CD4-positive, alpha-beta T cell treated with Interferon gamma for 1 hour (primary cell): ENCODE measurements around the gene PPCDC.

Experiments
- DNase-seq: peaks from one replicate; pipeline ENCODE4 v3.0.0-alpha.2; 2020

The PPCDC gene, protein sequence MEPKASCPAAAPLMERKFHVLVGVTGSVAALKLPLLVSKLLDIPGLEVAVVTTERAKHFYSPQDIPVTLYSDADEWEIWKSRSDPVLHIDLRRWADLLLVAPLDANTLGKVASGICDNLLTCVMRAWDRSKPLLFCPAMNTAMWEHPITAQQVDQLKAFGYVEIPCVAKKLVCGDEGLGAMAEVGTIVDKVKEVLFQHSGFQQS

DNA sequence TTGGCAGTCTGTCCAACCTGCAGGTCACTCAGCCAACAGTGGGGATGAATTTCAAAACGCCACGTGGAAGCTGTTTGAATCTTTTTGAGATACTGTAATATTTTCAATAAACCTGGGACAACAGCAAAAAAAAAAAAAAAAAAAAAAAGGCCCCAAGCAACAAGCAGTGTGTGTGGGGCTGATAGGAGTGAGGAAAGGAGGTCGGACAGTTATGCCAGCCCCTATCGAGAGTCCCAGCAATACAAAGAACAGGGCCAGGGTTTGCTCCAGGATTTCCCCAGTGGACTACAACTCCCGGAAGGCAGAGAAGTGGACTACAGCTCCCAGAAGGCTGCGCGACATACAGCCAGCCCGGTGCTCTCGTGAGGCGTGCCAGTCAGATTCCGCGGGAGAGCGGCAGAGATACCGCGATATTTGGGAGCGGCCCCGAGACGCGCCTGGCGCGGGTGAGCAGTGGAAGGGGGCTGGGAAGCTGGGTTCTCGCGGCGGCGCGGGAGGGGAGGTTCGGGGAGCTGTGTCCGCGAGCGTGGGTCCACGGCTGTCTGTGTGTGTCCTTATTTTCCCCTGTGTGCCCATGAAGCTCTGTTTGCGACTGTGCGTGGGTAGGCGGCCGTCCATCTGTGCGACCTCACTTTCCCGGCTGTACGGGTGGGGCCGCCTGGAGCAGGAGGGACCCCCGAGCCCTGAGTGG, at the start of gene PPCDC:
TSS of gene PPCDC (plus strand) at position 410 of the 691 bp plus-strand sequence. CDS start 4,729 bp downstream, outside the sequence.
- DNase-seq, result peak; percentile 93

DNA sequence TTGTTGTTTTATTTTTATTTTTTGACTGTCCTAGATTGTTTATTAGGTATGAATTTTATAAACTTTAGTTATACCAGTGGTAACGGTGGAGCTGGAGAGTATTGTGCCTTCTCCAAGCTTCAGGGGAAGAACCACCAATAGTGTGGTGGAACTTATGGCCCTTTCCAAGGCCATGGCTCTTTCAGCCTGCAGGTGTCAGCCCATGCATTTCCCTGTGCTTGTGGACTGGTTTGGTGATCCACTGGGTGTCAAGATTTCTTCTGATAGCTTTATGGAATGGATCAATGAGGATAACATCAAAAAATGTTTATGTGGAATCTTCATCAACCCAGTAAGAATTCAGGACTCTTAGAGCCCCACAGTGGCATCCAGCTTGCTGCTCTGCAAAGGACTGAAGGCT, 47.2 kb upstream of the PPCDC start:
- DNase-seq, result no peak

DNA sequence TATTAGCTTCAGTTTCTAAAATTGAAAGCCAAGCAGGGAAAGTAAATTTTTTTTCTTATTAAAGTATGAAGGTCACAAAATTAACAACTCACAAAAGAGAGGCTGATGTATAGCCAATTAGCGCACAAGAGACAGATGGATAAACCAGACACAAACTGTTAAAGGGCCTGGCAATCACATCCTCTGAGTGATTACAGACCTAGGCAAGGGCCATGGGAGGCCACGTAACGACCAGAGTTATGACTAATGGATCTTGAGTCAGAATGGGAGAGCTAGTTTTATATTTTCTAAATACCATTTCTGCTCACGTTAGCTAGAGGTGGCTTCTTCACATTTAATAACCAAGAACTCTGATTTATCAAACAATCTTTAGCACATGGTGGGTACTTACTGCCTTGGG, 45.8 kb upstream of the PPCDC start:
- no peak for DNase-seq

DNA sequence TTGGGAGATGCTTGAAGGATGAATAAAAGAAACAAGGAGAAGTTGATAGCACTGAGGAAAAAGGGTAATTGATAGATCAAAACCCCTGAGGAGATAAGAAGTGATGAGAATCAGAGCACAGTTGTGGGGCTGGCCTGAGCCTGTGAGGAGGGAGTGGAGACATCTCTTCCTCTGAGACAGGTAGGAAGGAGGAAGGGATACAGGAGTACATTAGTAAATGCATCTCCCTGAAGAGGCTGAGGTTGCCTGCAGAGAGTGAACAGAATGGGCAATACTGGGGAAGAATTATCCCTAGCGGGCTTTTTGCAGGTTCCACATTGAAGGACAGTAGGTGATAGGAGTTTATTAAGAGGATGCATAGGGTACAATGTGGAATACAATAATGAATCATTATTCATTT, 45.3 kb upstream of the PPCDC start:
- no peak for DNase-seq

DNA sequence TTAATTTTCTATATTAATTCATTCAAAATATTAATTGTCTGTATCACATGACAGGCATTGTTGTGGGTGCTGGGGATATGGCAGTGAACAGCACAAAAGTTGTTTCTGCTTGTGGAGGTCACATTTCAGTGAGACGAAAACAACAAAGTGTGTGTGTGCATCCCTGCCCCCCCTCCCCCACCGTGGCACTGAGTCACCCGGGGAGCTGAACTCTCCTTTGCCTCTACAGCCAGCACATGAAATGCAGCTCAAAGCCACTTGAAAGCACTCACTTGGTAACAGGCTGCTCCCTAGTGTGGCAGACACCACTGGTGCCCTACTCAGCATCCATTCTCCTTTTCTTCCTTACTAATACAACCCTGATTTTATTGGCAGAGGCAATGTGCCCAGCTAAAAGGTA, 44.9 kb upstream of the PPCDC start:
- DNase-seq, result no peak

DNA sequence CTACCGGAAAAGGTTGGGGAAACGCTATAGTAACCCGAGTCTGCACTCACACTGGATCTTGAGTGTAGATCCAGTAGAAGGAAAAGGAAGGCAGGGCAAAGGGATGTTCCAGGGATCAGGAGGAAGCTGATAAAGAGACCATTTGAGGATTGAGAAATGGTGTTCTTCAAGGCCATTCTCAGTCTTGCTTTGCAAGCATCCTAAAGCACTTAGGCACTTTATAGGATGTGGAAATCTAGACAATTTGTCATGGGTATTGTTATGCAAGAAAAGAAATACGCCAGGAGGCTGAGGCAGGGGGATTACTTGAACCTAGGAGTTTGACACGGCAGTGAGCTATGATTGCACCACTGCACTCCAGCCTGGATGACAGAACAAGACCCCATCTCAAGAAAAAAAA, 41.2 kb upstream of the PPCDC start:
- no peak for DNase-seq

DNA sequence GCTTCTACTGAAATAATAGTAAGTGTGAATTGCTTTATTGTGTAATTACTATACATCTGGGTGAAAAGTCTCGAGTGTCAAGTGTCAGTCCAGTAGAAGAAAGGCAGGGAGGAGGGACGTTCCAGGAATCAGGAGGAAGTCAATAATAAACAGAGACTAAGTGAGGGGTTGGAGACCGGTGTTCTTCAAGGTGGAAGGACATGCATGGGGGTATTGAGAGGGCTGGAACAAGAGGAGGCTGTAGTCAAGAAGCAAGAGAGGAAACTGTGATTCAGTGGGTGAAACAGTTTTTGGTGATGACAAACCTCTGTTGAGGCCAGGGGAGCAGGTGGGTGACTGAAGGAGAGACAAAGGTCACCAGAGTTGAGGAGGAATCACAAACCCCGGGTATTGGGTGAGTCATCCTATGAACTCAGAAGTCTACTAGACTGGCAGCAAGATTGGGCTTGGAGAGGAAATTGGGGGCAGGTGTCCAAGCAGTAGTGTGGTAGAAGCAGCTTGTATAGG, 39.6 kb upstream of the PPCDC start:
- no peak for DNase-seq

DNA sequence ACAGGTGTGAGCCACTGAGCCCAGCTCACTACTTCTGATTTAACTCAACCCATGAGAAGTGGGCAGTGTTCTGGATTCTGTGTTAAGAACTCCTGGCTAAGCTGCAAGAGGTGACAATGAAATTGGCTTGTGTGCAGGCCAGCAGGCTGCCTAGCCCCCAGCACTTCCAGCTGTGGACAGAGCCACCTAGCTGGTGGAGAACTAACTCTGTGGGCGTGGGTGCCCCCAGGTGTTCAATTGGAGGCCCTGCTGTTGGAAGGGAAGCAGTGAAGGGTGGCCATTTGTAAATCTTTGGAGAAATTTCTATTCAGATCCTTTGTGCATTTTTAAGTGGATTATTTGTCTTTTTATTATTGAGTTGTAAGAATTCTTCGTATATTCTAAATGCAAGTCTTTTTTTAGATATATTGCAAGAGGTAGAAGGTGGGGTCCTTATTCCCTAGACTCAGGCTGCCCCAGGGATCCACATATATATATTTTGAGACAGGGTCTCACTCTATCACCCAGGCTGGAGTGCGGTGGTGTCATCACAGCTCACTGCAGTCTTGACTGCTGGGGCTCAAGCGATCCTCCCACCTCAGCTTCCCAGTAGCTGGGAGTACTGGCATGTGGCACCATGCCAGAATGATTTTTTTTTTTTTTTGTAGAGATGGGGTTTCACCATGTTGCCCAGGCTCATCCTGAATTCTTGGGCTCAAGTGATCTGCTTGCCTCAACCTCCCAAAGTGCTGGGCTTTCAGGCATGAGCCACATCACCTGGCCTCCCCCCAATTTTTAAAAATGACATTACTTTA, 35.2 kb upstream of the PPCDC start:
- no peak for DNase-seq

DNA sequence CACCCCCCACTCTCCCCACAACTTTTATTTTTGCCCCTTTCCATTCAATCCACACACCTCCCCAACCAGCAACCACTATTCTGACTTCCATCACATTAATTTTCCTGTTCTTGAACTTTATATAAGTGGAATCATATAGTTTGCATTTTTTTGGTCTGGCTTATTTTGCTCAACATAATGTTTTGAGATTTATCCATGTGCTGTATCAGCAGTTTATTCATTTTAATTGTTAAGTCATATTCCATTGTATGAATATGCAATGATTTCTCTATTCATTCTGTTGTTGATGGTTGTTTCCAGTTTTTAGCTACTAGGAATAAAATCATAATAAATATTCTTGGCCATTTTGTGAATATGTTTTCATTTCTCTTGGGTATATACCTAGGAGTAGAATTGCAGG, 33.9 kb upstream of the PPCDC start:
- DNase-seq, result no peak

DNA sequence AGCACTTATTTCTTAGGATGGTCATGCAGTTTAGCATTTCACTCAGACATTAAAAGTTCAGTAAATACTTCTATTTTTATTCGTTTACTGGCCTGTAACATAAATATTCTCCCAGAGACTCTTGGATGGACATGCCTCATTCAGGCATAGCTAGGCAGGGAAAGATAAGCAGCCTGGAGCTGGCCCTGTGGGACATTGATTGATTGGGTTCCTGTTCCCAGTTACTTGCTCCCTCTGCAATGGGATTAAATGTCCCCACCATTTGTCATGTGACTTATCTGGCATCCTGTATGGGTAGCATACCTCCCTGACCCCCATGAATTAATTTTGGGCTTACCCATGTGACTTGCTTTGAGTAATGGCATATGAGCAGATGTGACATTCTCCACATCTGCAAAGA, 30.8 kb upstream of the PPCDC start:
- no peak for DNase-seq

DNA sequence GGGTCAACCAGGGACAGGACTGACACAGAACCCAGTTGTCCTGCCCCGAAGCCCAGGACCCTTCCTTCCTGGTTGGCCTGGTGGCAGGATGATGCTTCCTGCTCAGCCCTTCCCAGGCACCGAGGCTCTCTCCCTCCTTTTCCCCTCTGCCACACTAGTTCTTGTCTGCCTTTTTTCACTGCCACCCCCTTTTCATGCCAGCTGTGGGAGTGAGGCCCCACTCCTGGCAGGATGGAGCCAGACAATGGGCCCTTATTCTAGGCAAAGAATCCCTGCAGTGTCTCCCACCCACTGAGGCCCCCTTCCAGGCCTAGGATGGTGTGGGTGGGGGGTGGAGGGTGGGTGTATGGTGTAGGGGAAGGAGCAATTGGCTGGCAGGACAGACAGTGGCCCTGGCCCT, 29.2 kb upstream of the PPCDC start:
- no peak for DNase-seq

DNA sequence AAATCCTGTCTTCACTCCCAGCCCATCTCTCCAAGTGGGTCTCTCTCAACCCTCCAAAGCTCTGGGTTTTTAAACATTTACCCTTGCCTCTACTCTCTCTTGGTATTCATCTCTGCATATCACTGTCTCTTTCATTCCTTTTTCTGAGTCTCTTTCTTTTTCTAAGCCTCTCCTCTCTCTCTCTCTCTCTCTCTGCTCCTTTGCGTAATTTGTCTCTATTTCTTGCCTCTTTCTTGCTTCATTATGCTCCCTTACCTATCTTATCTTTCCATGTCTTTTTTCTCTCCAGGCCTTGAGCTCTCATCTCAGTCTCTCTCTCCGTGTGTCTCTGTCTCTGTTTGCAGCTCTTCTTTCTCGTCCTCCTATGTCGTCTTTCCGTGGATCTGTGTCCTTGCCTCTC, 28.7 kb upstream of the PPCDC start:
- DNase-seq, result no peak

DNA sequence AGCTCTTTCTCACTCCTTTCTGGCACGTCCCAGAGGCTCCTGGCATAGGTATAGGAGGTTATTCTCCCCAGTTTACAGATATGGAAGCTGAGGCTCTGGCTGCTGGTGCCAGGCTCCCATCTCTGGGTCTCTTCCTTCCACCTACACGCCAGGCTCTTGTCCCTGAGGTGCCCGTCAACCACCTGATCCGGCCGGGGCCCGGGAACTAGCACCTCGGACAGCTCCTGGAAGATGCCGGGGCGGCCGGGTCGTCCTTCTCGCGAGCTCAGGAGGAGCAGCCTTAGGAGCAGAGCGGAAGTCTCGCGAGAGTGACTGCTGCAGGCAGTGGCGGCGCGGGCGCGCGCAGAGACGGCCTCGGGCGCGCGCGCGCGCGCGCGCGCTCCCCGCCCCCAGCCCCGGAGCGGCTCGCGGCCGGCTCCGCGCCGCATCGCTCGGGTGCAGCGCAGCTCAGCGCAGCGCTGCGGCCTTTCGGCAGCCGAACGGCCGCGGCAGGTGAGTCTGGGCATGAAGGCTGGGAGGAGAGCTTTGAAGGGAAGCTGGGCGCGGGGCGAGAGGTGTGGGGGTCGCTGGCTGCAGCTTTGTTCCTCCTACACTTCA, 28.1 kb upstream of the PPCDC start, which contains the start of gene SCAMP5:
TSS of gene SCAMP5 (plus strand) at position 382 of the 597 bp plus-strand sequence. CDS start 16,277 bp downstream, outside the sequence.
- DNase-seq, result peak; percentile 90

DNA sequence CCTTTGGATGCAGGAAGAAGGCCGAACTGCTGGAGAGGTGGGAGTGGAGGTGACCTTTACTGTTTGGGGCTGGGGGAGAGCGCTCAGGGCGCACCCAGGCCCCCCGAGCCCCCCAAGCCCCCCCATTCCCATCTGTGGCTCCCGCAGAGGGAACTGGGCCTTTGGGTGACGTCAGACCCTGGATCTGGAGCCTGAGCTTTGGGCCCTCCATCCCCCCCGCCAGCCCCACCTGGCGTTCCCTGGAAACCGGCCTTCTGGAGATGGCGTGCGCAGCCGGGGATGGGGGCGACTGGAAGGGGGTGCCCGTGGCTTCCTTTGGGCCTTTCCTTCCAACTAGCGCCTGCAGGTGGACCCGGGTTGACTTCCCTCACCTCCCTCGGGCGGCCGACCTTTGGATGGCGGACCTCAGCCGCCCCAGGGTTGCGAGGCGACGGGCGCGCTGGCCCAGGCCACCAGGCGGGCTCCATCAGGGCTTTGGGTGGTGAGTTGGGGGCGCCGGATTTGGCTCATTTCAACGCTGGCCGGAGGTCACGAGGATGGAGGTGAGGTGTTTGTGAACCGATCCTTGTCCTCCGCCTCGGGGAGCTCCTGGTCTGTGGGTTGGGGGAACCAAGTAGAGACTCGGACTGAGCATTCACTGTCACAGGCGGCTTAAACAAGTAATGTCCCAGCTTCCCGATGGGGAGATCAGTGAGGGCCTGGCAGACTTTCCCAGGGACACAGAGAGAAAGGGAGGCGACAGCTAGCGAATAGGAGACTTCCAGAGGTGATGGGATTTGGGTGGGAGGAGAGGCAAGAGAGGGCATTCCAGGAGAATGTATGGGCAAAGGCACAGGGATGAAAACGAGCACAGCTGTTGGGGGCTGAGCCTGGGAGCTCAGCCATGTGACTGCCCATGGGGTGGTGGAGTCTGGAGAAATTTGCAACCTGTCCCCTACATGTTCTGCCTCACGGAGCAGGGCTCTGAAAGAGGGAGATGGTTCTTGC, 27.3 kb upstream of the PPCDC start:
- DNase-seq, result no peak

DNA sequence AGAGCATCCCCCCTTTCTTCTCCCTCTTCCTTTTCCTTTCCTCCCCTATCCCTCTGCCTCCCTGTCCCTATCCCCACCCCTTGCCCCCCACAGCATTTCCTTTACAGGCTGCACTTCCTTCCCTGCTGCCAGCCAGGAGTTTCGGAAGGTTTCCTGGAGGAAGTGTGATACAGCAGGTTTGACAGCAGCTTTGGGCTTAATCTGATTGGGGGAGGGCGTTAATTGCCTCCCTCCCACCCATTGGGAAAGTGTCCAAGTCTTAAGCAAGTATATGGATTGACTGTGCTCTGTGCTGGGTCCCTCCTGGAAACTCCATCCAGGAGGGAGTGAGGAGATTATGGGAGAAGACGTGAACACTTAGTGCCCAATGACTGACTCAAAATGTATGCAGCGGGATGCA, 26.2 kb upstream of the PPCDC start:
- no peak for DNase-seq

DNA sequence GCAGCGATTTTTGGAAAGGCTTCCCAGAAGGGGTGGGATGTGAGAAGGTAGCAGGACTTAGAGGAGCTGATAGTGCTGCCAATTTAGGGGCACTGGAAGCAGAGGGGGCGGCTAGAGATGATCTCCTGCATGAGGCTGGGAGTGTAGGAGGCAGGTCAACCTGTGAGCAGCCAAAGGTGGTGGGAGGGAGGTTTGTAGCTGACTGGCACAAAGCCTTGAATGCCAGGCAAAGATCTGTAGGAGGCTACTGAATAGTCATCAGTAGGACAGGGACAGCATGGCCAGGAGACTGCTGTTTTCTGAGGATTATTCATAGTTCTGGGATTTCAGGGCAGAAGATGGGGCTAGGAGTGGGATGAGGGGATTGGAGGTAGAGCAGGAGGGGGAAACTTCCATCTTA, 25.8 kb upstream of the PPCDC start:
- no peak for DNase-seq

DNA sequence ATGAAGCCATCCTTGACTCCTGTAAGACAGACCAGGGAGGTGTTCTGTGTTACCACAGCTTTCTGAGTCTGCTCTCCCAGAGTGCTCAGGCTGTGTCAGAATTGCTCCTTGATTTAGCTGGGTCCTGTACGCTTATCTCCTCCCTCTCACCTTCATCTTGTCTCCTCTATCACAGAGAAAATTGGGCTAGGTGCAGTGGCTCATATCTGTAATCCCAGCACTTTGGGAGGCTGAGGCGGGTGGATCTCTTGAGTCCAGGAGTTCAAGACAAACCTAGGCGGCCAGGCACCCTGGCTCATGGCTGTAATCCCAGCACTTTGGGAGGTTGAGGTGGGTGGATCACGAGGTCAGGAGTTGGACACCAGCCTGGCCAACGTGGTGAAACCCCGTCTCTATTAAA, 22.1 kb upstream of the PPCDC start:
- no peak for DNase-seq

DNA sequence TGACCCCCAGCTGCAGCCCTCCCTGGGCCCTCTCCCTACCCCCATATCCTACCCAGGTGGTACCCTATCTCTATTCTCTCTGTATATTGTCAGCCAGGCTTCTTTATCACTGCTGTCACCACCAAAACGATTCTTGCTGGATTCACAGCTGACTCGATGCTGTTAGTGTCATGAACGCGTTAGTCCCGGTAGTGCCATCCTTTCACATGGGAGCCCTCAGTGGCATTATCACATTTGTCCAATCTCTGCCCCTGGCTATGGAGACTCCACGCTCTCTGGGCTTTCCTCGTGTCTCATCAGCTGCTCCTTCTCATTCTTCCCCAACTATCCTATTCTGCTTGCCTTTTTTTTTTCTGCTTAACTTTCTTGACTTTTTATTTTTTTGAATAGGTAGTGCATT, 21.0 kb upstream of the PPCDC start:
- DNase-seq, result no peak

DNA sequence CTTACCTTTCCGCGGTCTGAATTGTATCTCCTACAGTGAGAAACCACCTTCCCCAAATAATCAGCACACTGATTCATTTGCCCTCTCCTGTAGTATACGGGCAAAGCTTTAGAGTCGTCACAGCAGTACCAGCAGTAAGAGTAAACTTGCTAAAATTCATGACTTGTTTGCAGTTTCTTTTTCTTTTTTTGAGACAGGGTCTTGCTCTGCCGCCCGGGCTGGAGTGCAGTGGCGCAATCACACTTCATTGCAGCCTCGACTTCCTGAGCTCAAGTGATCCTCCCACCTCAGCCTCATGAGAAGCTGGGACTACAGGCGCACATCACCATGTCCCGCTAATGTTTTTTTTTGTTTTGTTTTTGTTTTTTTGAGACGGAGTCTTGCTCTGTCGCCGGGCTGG, 16.2 kb upstream of the PPCDC start:
- DNase-seq, result no peak

DNA sequence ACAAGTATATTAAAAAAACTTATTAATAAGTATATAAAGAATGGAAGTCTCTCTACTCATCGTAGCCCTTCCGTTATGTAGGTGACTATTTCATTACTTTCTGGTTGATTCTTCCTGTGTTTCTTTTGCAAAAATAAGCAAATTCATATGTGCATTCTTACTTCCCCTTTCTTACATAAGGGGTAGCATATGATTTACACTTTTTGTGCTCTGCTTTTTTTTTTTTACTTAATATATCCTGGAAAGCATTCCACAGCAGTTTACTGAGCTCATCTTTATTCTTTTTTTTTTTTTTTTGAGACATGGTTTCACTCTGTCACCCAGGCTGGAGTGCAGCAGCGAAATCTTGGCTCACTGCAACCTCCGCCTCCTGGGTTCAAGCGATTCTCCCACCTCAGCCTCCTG, 15.2 kb upstream of the PPCDC start:
- DNase-seq, result no peak

DNA sequence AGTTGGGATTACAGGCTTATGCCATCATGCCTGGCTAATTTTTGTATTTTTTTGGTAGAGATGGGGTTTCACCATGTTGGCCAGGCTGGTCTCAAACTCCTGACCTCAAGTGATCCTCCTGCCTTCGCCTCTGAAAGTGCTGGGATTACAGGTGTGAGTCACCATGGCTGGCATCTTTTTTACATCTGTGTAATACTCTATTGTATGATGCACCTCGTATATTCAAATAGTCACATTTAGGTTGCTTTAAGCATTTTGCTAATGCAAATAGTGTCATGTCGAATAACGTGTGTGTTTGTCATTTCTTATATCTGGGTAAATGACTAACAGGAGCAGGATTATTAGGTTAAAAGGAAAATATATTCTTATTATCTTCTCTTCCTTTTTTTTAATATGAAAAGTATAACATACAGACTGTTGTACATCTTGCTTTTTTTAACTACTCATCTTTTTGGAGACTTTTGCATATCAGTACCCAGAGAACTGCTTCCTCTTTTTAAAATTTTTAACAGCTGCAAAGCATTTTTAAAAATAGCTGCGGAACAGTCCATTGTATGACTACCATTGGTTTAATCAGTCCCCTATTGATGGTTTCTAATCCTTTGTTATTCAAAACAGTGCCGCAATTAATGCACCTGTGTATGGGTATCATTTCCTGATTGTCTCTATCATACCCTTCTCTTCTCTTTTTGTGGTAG, 14.6 kb upstream of the PPCDC start:
- DNase-seq, result no peak

DNA sequence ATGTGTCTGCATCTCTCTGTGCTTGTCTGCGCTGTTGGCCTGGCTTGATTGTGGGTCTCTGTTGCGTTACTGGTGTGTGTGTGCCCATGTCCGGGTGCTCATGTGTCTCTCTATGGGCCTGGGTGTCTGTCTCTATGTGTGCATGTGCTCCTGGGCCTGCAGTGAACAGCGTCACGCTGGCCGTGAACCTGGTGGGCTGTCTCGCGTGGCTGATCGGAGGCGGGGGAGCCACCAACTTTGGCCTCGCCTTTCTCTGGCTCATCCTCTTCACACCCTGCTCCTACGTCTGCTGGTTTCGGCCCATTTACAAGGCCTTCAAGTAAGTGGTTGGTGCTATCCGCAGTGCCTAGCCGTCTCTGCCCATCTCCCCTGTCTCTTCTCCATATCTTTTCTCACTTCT, 7.0 kb upstream of the PPCDC start:
- DNase-seq, result no peak
